Stimulated activated CD4-positive, alpha-beta T cell treated with anti-CD3 and anti-CD28 coated beads, Interleukin-1b, Interleukin-23, amount 100 ng/mL, for 4 hours (primary cell): ENCODE results near the gene ERCC2.

Experiments
- DNase-seq, 2 donors: peaks; one replicate each; pipeline ENCODE4 v3.0.0-alpha.2; 2020; ENCODE audit warnings: low read depth in 2 of 2

Gene ERCC2

DNA sequence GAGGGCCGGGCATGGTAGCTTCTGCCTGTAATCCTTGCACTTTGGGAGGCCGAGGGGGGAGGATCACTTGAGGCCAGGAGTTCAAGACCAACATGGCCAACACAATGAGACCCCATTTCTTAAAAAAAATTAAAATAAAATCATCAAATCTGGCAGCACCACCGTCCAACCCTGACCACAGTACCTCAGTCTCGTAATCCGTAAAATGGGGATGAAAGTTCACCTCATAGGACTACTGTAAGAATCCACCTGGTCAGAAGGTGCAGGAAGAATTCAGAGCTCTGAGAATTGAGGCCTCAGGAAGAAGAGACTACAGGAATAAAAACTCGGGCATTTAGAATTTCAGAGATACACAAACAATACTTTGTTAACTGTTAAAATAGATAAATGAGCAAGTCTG, 31.4 kb upstream of the ERCC2 start:
- no peak for DNase-seq

GRCh38 chr19:45400192-45400591, 29.8 kb upstream of the ERCC2 start:
- DNase-seq = no peak

DNA sequence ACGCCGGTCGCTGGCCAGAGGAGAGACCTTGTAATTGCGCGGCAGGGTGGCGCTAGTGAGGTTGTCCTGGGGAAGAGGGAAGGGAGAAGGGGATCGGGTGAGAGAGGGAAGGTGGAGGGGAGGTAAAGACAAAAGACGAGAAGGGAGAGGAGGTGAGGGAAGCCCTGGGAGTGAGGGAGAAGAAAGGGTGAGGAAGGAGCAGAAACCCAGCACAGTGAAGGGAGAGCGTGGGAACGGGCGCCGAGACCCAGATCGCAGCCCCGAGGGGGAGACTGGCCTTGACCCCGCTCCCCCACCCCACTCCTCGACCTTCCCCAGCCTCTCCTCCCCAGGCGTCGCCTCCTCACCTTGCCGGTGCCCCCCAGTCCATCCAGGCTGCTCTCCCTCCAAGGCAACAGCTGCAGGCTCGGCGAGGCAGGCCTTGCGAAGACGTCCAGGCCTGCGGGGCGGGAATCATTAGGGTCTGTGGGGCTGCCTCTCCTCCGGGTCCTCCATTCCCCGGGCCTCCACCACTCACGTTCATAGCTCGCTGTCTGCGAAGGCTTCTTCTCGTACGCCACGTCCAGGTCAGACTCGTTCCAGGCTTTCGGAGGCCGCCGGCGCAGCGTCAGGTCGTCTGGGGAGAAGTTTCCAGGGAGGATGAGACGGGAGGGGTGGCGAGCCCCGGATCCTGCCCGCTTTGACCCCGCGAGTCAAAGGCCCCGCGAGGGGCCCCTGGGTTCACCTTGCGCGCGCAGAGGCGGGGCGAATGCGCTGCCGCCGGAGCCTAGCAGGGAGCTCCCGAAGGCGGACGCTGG, 25.6 kb upstream of the ERCC2 start:
- no peak for DNase-seq

- no peak for DNase-seq
These were observed 21.7 kb upstream of the ERCC2 start for GRCh38 chr19:45391871-45392665.

DNA sequence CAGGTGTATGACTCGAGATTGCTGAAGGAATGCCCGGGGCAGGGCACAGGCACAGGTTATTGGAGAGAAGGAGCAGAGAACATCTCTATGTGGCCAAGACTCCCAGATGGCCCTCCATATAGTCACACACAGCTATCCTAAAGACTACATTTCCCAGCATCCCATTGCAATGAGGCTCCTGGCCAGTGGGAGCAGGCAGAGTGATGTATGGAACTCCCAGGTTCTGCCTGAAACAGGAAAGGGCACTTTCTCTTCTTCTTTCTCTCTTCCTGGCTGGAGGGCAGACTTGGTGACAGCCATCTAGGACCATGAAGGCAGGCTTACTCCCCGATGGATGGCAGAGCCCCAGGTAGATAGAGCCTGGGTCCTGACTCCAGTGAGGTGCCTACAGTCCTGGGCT, 21.0 kb upstream of the ERCC2 start:
- no peak for DNase-seq

DNA sequence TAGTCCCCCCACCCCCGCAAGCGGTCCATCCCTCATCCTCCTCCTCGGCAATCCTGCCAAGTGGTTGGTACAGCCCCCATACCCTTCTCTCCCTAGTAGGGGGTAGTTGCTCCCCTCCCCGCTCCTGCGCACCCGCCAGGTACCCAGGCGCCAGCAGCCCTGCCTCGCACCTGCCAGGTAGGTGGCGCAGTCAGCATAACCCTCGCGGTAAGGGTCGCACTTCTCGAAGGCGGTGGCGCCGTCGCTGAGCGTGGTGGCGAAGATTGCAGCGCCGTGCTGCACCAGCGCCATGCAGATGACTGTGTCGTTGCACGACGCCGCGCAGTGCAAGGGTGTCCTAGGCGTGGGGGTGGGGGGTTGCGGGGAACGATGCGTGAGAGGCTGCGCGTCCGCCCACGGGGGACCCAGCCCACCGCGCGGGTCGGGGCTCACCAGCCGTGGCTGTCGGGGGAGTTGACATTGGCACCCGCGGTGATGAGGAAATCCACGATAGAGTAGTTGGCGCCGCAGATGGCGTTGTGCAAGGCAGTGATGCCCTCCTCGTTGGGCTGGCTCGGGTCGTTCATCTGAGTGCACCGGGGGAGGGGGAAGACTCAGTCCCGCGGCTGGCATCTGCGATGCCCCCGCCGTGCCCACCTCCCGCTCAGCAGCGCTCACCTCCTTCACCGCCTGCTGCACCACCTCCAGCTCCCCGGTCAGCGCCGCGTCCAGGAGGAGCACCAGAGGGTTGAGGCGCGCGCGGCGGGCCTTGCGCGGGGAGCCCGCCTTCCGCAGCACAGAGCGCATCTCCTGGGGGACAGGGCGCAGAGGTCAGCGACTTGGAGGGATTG, 15.2 kb upstream of the ERCC2 start:
- DNase-seq = no peak

DNA sequence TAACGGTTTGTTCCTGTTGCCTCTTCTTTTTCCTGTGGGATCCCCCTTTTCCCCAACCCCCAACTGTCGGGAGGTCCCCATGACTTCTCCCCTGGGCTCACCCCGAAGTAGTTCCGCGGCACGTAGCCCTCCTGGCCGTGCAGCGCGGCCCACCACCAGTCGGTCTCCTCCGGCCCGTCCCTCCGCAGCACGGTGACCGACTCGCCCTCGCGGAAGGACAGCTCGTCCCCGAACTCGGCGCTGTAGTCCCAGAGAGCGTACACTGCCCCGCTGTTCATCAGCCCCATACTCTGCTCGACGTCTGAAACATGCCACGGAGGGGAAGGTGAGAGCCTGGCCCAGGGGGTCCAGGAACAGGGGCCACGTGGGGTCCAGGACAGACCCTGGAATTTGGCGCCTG, 12.1 kb upstream of the ERCC2 start:
- no peak for DNase-seq

DNA sequence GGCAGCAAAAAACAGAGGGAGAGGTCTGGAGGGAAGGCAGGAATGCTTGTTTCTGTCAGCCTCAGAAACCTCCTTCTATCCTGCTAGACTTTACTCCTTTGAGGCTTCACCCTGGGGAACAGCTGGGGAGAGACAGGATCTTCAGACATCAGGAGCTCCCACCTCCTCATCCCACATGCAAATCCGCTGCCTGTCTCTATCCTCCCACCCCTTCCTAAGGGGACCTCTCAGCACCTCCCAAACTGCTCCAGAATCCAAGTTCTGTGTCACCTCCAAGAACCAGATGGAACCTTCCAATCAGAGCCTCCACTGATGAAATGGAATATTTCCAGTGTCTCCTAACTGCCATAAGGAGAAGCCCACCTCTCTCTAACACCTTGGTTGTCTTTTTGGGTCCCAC, 9.7 kb upstream of the ERCC2 start:
- DNase-seq = no peak

GRCh38 chr19:45376045-45376724, 5.8 kb upstream of the ERCC2 start:
- DNase-seq = no peak

GRCh38 chr19:45368737-45369340, 1.5 kb downstream of the ERCC2 start:
- no peak for DNase-seq

DNA sequence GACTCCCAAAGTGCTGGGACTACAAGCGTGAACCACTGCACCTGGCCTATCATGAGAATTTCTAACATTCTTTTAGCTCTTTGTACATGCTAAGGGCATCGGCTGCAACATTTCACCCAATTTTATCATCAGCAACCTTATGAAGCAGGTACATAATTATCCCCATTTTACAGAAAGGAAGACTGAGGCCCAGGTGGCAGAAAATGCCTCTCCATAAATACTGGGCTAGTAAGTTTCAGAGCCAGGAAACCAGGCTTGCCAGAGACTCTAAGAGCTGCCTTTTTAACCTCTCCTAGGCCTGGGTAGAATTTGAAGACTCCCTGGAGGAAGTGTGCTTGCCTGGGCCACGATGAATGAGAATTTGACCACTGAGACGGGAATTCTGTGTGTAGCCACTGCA, 2.2 kb downstream of the ERCC2 start:
- no peak for DNase-seq

- no peak for DNase-seq
These were observed 5.7 kb downstream of the ERCC2 start for GRCh38 chr19:45364696-45365095.

GRCh38 chr19:45363861-45364459, 6.4 kb downstream of the ERCC2 start:
- DNase-seq = no peak

- no peak for DNase-seq
These were observed 8.1 kb downstream of the ERCC2 start for GRCh38 chr19:45362291-45362690.

DNA sequence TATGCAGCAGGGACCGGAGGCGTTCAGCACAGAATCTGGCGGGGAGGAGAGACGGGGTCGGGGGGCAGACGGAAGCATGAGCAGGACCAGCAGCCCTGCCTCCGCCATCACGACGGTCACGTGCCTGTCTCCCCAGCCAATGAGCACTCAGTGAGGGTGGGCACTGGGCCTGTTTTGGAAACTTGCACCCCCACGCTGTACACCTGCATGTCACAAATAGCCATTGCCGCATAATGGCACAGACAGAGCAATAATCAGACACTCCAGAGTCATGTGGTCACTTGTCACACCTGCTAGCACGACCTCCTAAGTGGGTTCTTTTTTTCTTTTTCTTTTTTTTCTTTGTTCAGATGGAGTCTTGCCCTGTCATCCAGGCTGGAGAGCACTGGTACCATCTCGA, 8.8 kb downstream of the ERCC2 start:
- no peak for DNase-seq

DNA sequence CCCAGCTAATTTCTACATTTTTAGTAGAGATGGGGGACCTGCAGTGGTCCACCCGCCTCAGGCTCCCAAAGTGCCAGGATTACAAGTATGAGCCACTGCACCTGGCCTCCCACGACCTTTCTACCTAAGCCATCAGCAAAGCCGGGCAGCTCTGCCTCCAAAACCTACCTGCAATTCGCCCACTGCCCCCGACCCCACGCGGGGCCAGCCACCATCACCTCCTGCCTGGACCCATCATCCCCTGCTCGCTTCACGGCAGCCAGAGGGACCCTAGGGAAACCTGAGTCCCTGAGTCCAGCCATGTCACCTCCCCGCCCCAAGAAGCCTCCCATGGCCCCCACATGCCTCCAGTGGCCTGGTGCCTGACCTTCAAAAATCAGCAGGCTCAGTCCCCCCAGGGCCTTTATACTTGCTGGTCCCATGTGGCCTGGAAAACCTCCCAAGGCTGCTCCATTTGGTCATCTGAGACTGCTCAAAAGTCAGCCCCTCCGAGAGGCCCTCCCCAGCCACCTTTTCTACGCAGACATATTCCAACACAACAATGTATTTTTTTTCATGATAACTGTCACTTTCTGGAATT, 12.1 kb downstream of the ERCC2 start:
- DNase-seq = no peak

DNA sequence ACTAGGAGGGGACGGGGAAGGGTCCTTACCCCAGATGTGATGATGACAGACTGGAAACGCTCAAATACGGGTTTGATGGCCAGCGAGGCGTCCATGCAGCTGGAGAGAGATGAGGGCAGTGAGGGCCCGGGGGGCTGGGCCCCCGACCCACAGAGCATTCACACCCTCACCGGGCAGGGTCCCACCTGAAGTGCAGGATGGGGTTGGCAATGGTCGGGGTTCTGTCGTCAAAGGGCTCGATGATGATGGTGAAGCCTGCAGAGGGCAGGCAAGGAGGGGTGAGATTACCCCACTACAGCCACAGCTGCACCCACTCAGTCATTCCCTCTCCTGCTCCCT, 13.0 kb downstream of the ERCC2 start:
- no peak for DNase-seq

GRCh38 chr19:45356760-45357444, 13.5 kb downstream of the ERCC2 start:
- DNase-seq = no peak

- no peak for DNase-seq
These were observed 14.5 kb downstream of the ERCC2 start for GRCh38 chr19:45355910-45356309.

GRCh38 chr19:45355402-45355801, 15.0 kb downstream of the ERCC2 start:
- no peak for DNase-seq
